Osteoblast (primary cell): ENCODE data around the gene NEMP2. TPM values are rescaled to one million over a fixed set of nuclear protein-coding genes. Genes with fewer than 3 reads are reported as not detected.

ENCODE experiments used
- DNase-seq: peaks from one replicate; pipeline ENCODE4 v3.0.0; 2011; ENCODE audit warnings: low spot score, mixed read lengths; ENCODE audit not compliant: insufficient read length; ENCODE audit errors: missing footprints
- H2AFZ ChIP-seq: 2 replicates; pipeline ENCODE4 v1.6.0; 2011; ENCODE audit warnings: mild to moderate bottlenecking, low read length
- H3K27ac ChIP-seq: 2 replicates; pipeline ENCODE4 v1.5.1; 2011; ENCODE audit warnings: mild to moderate bottlenecking, low read depth, low read length, moderate library complexity
- H3K27me3 ChIP-seq: 2 replicates; pipeline ENCODE4 v1.6.0; 2012; ENCODE audit warnings: mild to moderate bottlenecking, control low read depth, inconsistent platforms, low read length, moderate library complexity; ENCODE audit not compliant: insufficient read depth
- H3K36me3 ChIP-seq: 2 replicates; pipeline ENCODE4 v1.5.1; 2011; ENCODE audit warnings: mild to moderate bottlenecking, low read length, control low read depth, moderate library complexity; ENCODE audit not compliant: insufficient read depth
- H3K4me1 ChIP-seq: 2 replicates; pipeline ENCODE4 v1.5.1; 2011; ENCODE audit warnings: mild to moderate bottlenecking, low read length, control low read depth, moderate library complexity; ENCODE audit not compliant: insufficient read depth
- H3K4me2 ChIP-seq: 2 replicates; pipeline ENCODE4 v1.6.0; 2011; ENCODE audit warnings: mild to moderate bottlenecking, low read length; ENCODE audit not compliant: insufficient read depth
- H3K4me3 ChIP-seq: fragments of 200-600 bp; sonication (generic); 3 replicates; pipeline ENCODE4 v1.5.1; 2012; ENCODE audit warnings: mild to moderate bottlenecking, low read length, inconsistent platforms; ENCODE audit not compliant: insufficient read depth
- H3K79me2 ChIP-seq: 2 replicates; pipeline ENCODE4 v1.6.0; 2012; ENCODE audit warnings: mild to moderate bottlenecking, low read length, control low read depth, inconsistent platforms; ENCODE audit not compliant: insufficient read depth
- H3K9me3 ChIP-seq: 2 replicates; pipeline ENCODE4 v1.5.1; 2011; ENCODE audit warnings: low read depth, low read length, control low read depth
- H4K20me1 ChIP-seq: 2 replicates; pipeline ENCODE4 v1.6.0; 2012; ENCODE audit warnings: mild to moderate bottlenecking, low read length, control low read depth; ENCODE audit not compliant: insufficient read depth
- total RNA-seq: library from RNA; depleted of rRNA; stranded (reverse); fragments of >200 nt; gene quantifications from 2 replicates; pipeline ENCODE4 v1.2.3, GENCODE V29; 2012
- TF ChIP-seq, protein P1 (sequence below): IDR thresholded peaks from 2 replicates; pipeline ENCODE4 v1.5.1; 2011; ENCODE audit warnings: mild to moderate bottlenecking, low read depth, low read length, moderate library complexity; ENCODE audit errors: extremely low read depth

The NEMP2 gene
- total RNA-seq, 1 donor: 4.7 TPM

DNA sequence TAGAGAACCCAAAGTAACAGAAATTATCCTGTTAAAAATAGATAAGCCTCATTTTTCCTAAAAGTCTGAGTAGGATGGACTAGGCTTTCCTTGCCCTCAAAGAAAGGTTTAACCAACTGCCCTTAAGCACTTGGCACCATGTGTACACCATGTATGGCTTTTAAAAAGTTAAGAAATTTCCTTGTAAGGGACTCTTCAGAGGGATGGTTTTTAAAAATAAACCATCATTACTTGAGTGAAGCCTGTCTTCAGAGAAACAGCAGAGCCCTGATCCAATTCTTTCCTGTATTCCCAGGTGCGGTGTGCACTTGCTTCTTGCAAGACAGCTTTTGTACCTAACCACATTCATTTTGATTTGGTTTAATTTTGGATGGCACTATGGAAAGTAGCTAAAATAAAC, 1.1 kb upstream of the NEMP2 start:
- no peak overlapping the region for H3K27ac ChIP-seq
- no peak overlapping the region for H2AFZ ChIP-seq
- DNase-seq: peak; percentile 49
- no peaks in the 10 kb centered on the region for H3K27me3 ChIP-seq
- H3K79me2 ChIP-seq: peaks cover 4% of the 10 kb centered on the region
- no peaks in the 10 kb centered on the region for H4K20me1 ChIP-seq
- H3K4me2 ChIP-seq: peak overlapping the region; percentile 93
- H3K4me3 ChIP-seq: no peak overlapping the region
- TF ChIP-seq, protein P1, sequence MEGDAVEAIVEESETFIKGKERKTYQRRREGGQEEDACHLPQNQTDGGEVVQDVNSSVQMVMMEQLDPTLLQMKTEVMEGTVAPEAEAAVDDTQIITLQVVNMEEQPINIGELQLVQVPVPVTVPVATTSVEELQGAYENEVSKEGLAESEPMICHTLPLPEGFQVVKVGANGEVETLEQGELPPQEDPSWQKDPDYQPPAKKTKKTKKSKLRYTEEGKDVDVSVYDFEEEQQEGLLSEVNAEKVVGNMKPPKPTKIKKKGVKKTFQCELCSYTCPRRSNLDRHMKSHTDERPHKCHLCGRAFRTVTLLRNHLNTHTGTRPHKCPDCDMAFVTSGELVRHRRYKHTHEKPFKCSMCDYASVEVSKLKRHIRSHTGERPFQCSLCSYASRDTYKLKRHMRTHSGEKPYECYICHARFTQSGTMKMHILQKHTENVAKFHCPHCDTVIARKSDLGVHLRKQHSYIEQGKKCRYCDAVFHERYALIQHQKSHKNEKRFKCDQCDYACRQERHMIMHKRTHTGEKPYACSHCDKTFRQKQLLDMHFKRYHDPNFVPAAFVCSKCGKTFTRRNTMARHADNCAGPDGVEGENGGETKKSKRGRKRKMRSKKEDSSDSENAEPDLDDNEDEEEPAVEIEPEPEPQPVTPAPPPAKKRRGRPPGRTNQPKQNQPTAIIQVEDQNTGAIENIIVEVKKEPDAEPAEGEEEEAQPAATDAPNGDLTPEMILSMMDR: no peak
- H3K9me3 ChIP-seq: peaks cover 5% of the 10 kb centered on the region
- H3K4me1 ChIP-seq: peaks cover 16% of the 10 kb centered on the region
- H3K36me3 ChIP-seq: no peaks in the 10 kb centered on the region

DNA sequence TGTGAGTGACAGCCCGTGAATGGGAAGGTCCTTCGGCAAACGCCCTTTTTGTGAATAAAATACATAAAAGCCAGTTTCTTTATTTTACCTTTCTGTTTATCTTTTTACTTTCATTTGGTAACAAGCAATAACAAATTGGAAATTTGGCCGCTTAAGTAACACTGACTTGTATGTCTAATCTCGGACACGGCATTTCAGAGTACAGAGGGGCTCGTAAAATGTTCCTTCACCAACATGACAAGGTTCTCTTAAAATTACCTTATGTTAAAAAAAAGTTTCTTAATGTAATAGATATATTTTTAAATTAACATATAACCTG, 558 bp upstream of the NEMP2 start:
- Histone ChIP-seq H4K20me1 (no peaks in the 10 kb centered on the region), H3K4me3 (peak overlapping the region; percentile 80), H3K36me3 (no peaks in the 10 kb centered on the region), H2AFZ (peak overlapping the region; percentile 98), H3K27me3 (no peaks in the 10 kb centered on the region), H3K4me2 (peak overlapping the region; percentile 93), H3K79me2 (peaks cover 4% of the 10 kb centered on the region), H3K4me1 (peaks cover 21% of the 10 kb centered on the region), H3K27ac (peak overlapping the region; percentile 77), H3K9me3 (peaks cover under 1% of the 10 kb centered on the region)
- TF ChIP-seq, protein P1: no peak
- DNase-seq: no peak

DNA sequence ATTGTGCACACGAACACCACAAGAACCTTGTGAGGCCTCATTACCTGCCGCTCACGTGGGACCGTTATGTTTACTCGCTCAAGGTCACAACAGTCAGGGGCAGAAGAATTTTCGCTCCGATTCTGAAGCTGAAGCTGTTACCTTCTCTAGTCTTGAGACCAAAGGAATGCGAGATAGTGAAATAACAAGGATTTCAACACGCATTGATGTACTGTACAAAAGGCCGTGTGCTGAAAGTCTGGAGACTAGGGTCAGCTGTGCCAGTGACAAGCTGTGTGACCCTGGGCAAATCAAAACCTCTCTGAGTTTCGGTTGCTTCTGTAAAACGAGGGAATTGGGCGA, 583 bp downstream of the NEMP2 start:
- H3K4me2 ChIP-seq: peak overlapping the region; percentile 93
- H2AFZ ChIP-seq: peak overlapping the region; percentile 98
- peak; percentile 68 for DNase-seq
- H3K27me3 ChIP-seq: no peaks in the 10 kb centered on the region
- H3K79me2 ChIP-seq: peaks cover 4% of the 10 kb centered on the region
- H3K36me3 ChIP-seq: no peaks in the 10 kb centered on the region
- H3K4me3 ChIP-seq: peak overlapping the region; percentile 80
- peak overlapping the region; percentile 77 for H3K27ac ChIP-seq
- no peaks in the 10 kb centered on the region for H3K9me3 ChIP-seq
- TF ChIP-seq, protein P1: no peak
- H3K4me1 ChIP-seq: peaks cover 28% of the 10 kb centered on the region
- no peaks in the 10 kb centered on the region for H4K20me1 ChIP-seq

DNA sequence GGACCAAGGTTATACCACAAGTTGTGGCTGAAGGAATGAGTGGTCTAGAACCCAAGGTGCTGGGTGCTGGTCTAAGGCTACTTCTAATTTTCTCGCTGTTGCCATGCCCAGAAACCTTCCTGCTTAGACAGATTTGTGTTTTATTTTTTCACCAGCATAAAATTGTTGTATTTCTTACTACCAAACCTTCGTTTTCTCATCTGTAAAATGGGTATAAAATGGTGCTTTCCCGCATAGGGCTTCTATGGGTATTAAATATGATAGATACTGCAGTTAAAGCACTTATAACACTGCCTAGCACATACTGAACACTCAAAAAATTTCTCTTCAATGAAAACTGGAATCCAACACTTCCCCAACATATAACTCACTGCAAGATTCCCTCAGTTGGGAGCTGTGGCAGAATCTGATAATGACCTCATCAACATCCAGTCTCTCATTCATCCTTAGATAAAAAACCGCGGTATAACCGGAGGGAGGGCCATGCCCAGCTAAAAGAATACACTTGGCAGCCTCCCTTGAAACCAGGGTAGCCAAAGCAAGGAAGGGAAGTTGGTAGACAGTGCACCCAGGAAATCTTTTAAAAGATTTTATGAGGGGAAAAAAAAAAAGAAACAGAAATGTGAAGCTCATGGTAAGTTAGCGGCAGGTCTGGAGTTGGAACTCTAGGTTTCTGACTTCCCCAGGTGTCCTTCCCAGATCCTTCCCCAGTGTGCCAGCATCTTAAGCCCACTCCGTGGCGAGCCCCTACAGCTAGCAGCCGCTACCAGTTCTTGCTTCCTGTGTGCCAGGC, 1.2 kb downstream of the NEMP2 start:
- TF ChIP-seq, protein P1: no peak
- H3K4me1 ChIP-seq: peaks cover 28% of the 10 kb centered on the region
- peak overlapping the region; percentile 80 for H3K4me3 ChIP-seq
- H2AFZ ChIP-seq: peak overlapping the region; percentile 98
- peak overlapping the region; percentile 93 for H3K4me2 ChIP-seq
- H3K27me3 ChIP-seq: no peaks in the 10 kb centered on the region
- H3K9me3 ChIP-seq: no peaks in the 10 kb centered on the region
- peak overlapping the region; percentile 77 for H3K27ac ChIP-seq
- DNase-seq: no peak
- H3K36me3 ChIP-seq: no peaks in the 10 kb centered on the region
- H3K79me2 ChIP-seq: peaks cover 4% of the 10 kb centered on the region
- H4K20me1 ChIP-seq: no peaks in the 10 kb centered on the region
